Ovary (tissue), 3 donors: ENCODE results near the gene ZNF365.

ENCODE experiments used
- CTCF ChIP-seq, 3 donors: fragments of 450-650 bp in 2 of 3; fragments of 200-600 bp in 1 of 3; IDR thresholded peaks; one replicate each; pipeline versions ENCODE4 v1.5.1 to v1.8.0; 2016 to 2022; ENCODE audit warnings: antibody characterized with exemption in 3 of 3, mild to moderate bottlenecking in 1 of 3
- EP300 ChIP-seq: sonication (generic); formaldehyde crosslinking; IDR thresholded peaks from one replicate; pipeline ENCODE4 v1.6.1; 2017; ENCODE audit warnings: antibody characterized with exemption
- POLR2A ChIP-seq: fragments of 450-650 bp; IDR thresholded peaks from one replicate; pipeline ENCODE4 v1.6.1; 2017; ENCODE audit warnings: antibody characterized with exemption, mild to moderate bottlenecking, moderate library complexity
- donor health status: DM: no; HTN: no; CAD: no.

GRCh38 chr10:62450912-62451610, 76.9 kb downstream of the ZNF365 start:
- TF ChIP-seq CTCF (IDR thresholded peaks at IDR 0.05) (no peak), EP300 (no peak), POLR2A (no peak)
